ENCODE results near the gene MPHOSPH9. TPM values are rescaled to one million over a fixed set of nuclear protein-coding genes. Genes with fewer than 3 reads are reported as not detected.

MPHOSPH9 gene
- total and polyA plus RNA-seq, 2 of the 13 experiments (the other 11 are each of a cell fraction or from before 2014, with no cell fraction given): 20.3 to 63.4 TPM

DNA sequence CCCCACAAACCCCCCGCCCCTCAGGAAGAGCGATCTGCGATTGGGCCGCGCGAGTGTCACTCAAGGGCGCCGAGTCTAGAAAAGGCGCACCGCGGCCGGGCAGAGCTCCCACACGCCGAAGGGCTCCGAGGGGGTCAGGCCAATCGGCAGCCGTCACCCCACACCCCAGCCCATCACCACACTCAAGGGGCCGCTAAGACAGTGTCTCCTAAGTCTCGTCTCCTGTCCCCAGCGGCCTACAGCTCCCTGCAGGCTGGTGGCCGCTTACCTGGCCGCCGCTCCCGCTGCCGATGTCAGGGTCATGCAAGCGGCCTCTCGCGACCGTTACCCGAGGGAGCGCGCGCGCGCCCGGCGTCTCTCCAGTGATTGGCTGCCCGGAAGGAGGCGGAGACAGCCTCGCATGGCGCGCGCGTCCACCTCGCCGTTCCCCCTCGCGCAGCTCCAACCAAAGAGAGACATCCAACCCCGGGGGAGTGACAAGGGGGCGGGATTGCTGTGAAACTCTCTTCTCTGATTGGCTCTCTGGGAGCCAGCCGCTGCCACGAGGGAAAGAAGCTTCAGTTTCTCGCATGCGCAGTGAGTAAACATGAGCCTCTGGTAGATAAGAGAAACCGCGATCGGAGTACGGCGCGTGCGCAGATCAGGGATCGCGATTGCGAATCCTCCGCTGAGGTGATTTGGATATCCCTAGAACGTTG, at the start of gene MPHOSPH9, which contains the start of gene MTRFR (continued):
- no peak for TF ChIP-seq CC2D1A (CRISPR knock-in tag; IDR thresholded peaks at IDR 0.05)
- peak; percentile 78; the same call in 1 of the 2 replicates for TF ChIP-seq XBP1 (CRISPR knock-in tag; IDR thresholded peaks at IDR 0.05)
- no peak for TF ChIP-seq ZFP36L2 (CRISPR knock-in tag; IDR thresholded peaks at IDR 0.05)
- no peak for TF ChIP-seq ZNF260 (CRISPR knock-in tag; IDR thresholded peaks at IDR 0.05; ENCODE audit: borderline replicate concordance, low read depth)
- TF ChIP-seq NR2F2 (IDR thresholded peaks at IDR 0.05; ENCODE audit: borderline replicate concordance, low read depth): peak; percentile 67; the same call in 1 of the 2 replicates
- TF ChIP-seq FOXK2 (IDR thresholded peaks at IDR 0.05): peak; percentile 82
- no peak for TF ChIP-seq CTCF (CRISPR knock-in tag; IDR thresholded peaks at IDR 0.05)
- no peak for TF ChIP-seq ZNF720 (CRISPR knock-in tag; IDR thresholded peaks at IDR 0.05)
- 0 out of 2 replicates have a peak, but pooled peaks have one; percentile 8 for TF ChIP-seq NFKBIZ (CRISPR knock-in tag; IDR thresholded peaks at IDR 0.05)
- peak; percentile 88 for TF ChIP-seq CBX1 (IDR thresholded peaks at IDR 0.05; ENCODE audit: low read depth)
- TF ChIP-seq, protein P1, sequence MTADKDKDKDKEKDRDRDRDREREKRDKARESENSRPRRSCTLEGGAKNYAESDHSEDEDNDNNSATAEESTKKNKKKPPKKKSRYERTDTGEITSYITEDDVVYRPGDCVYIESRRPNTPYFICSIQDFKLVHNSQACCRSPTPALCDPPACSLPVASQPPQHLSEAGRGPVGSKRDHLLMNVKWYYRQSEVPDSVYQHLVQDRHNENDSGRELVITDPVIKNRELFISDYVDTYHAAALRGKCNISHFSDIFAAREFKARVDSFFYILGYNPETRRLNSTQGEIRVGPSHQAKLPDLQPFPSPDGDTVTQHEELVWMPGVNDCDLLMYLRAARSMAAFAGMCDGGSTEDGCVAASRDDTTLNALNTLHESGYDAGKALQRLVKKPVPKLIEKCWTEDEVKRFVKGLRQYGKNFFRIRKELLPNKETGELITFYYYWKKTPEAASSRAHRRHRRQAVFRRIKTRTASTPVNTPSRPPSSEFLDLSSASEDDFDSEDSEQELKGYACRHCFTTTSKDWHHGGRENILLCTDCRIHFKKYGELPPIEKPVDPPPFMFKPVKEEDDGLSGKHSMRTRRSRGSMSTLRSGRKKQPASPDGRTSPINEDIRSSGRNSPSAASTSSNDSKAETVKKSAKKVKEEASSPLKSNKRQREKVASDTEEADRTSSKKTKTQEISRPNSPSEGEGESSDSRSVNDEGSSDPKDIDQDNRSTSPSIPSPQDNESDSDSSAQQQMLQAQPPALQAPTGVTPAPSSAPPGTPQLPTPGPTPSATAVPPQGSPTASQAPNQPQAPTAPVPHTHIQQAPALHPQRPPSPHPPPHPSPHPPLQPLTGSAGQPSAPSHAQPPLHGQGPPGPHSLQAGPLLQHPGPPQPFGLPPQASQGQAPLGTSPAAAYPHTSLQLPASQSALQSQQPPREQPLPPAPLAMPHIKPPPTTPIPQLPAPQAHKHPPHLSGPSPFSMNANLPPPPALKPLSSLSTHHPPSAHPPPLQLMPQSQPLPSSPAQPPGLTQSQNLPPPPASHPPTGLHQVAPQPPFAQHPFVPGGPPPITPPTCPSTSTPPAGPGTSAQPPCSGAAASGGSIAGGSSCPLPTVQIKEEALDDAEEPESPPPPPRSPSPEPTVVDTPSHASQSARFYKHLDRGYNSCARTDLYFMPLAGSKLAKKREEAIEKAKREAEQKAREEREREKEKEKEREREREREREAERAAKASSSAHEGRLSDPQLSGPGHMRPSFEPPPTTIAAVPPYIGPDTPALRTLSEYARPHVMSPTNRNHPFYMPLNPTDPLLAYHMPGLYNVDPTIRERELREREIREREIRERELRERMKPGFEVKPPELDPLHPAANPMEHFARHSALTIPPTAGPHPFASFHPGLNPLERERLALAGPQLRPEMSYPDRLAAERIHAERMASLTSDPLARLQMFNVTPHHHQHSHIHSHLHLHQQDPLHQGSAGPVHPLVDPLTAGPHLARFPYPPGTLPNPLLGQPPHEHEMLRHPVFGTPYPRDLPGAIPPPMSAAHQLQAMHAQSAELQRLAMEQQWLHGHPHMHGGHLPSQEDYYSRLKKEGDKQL (CRISPR knock-in tag; IDR thresholded peaks at IDR 0.05; ENCODE audit: low read depth): 0 out of 2 replicates have a peak, but pooled peaks have one; percentile 41
- TF ChIP-seq KDM5A (IDR thresholded peaks at IDR 0.05; ENCODE audit: borderline replicate concordance, low read length): no peak
- peak; percentile 88 for TF ChIP-seq HES4 (CRISPR knock-in tag; IDR thresholded peaks at IDR 0.05; ENCODE audit: borderline replicate concordance)
- no peak for TF ChIP-seq ZHX2 (IDR thresholded peaks at IDR 0.05; ENCODE audit: low read depth)
- TF ChIP-seq ZHX2 (CRISPR knock-in tag; IDR thresholded peaks at IDR 0.05; ENCODE audit: borderline replicate concordance): no peak
- TF ChIP-seq ZNF34 (CRISPR knock-in tag; IDR thresholded peaks at IDR 0.05; ENCODE audit: borderline replicate concordance): no peak
- no peak for TF ChIP-seq JUNB (CRISPR knock-in tag; IDR thresholded peaks at IDR 0.05; ENCODE audit: borderline replicate concordance)
